Measurements from ENCODE around the gene CPSF4L.

The CPSF4L gene

DNA sequence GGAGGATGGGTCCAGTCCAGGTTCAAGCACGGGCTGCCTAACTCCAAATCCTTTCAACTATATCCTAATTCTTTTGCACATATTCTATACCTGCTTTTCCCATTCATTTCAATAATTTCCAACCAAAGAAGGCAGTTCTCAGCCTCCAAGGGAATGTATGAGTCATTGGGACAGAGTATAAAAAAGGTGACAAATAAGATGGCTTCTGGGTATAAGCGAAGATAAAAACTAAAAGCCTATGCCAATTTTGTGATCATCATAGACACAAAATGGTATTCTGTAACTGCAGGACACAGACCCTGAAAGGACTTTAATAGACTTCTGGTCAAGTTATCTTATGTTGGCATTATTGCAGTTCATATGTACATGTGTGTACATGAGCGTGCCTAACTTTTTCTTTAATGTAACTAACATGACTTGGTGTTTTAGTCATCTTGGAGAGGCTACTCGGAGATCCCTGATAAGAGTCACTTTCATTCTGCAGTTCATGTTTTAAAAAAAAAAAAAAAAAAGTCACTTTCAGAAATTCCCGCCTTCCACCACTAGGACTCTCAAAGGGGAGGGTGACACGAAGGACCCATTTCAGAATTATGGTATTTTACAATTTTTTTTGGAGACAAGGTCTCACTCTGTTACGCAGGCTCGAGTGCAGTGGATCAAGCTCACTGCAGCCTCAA, 51.5 kb downstream of the CPSF4L start:
- no peak overlapping the region for H3K4me3 ChIP-seq
- TF ChIP-seq CTCF (IDR thresholded peaks at IDR 0.05) = no peak
- no peak overlapping the region for H3K27ac ChIP-seq
- DNase-seq (ENCODE audit: low spot score) = no peak

DNA sequence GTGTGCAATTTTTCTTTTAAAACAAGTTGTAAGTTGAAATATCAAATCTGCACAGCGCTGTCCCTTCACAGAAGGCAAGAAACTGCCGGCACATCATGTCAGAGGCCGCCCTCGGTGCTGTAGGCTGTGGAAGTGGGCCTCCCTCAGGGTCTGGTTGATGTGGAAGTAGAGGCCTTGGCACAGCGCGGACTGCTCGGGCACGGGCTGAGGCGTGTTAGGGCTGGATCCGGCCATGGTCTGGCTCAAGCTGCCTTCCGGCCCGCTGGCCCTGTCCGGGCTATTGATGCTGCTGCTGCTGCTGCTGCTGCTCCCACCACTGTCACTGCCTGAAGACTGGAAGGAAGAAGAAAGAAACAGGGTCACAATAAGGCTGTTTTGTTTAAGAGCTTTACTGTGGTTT, 52.2 kb downstream of the CPSF4L start:
- no peak for DNase-seq (ENCODE audit: low spot score)
- no peak for TF ChIP-seq CTCF (IDR thresholded peaks at IDR 0.05)
- Histone ChIP-seq H3K4me3 (no peak overlapping the region), H3K27ac (no peak overlapping the region)

DNA sequence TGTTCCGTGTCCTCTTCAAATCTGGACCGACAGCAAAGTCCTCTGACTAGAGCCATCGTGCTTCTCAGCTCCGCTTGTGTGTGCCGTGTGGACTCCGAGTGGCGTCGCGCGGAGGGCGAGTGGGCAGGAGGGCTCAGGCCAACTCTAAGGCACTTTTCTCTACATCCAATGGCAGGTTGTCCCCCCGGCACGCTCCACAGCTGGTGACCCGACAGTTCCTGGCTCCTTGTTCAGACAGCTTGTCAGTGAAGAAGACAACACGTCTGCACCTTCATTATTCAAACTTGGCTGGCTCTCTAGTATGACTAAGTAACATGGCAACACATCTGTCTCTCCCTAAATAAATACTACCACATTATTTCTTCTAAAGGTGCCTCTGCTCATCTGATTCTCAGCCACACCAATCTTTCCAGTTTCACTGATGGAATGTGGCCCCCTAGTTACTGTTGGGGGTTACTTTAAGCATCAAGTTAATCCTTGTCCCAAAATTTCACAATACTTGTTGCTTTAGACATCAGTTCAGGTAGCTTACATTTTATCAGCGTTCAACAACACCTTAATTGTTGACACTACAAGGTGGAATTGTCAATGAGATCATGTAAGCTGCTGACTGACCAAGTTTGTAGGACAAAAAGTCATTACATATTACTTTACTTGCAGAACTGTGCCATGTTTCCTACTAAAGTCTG, 53.4 kb downstream of the CPSF4L start:
- H3K27ac ChIP-seq = no peak overlapping the region
- TF ChIP-seq CTCF (IDR thresholded peaks at IDR 0.05) = no peak
- no peak for DNase-seq (ENCODE audit: low spot score)
- H3K4me3 ChIP-seq = no peak overlapping the region

GRCh38 chr17:73205459-73205961, 56.2 kb downstream of the CPSF4L start:
- DNase-seq (ENCODE audit: low spot score) = no peak
- TF ChIP-seq CTCF (IDR thresholded peaks at IDR 0.05) = no peak
- no peak overlapping the region for H3K27ac ChIP-seq

GRCh38 chr17:73203788-73204479, 57.7 kb downstream of the CPSF4L start:
- TF ChIP-seq CTCF (IDR thresholded peaks at IDR 0.05) = no peak
- Histone ChIP-seq H3K27ac (no peak overlapping the region), H3K4me3 (no peak overlapping the region)
- DNase-seq (ENCODE audit: low spot score) = no peak

More at GRCh38 chr17:73205459-73205961, 56.2 kb downstream of the CPSF4L start:
- no peak overlapping the region for H3K4me3 ChIP-seq

DNA sequence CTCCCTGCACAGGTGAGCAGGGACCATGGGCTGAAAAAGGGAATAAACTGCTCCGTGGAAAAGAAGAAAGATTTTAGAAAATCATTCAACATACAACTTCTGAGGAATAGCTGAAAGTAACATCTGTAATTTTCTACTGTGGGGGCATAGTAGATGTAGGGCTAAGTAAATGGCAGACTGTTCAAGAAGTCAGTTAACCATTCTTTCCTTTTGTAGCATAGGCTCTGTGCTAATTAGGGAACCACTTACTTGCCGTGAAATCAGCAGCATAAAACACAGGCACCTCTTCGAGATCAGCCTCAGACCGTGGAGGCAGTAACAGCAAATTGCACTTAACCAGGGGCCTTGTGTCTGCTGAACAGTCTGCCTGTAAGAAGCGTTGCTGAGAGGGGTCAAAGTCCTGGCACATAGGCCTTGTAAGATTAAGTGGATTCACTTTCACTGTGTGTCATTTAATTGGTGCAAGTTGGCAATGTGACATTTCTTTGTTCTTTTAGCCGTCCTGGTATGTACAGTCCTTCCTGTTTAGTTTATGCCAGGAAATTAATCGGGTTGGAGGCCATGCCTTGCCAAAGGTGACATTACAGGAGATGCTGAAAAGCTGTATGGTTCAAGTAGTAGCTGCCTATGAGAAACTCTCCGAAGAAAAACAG, 58.4 kb downstream of the CPSF4L start:
- H3K27ac ChIP-seq = peak overlapping the region in 1 of 2 donors; percentile 32
- DNase-seq (ENCODE audit: low spot score) = no peak
- H3K4me3 ChIP-seq = no peak overlapping the region
- no peak for TF ChIP-seq CTCF (IDR thresholded peaks at IDR 0.05)

Data from coronary artery (tissue), 2 donors.